OCI-LY7 (cell line): ENCODE measurements around the gene EIF2D.

Source experiments
- EZH2phosphoT487 ChIP-seq: fragments of 200-600 bp; sonication (generic); IDR thresholded peaks from 2 replicates; pipeline ENCODE4 v1.6.1; 2018; ENCODE audit warnings: low read depth, borderline replicate concordance, mild to moderate bottlenecking, mixed run types, antibody characterized with exemption, low read length, moderate library complexity, mixed read lengths
- TF ChIP-seq, protein P1 (sequence below): fragments of 200-600 bp; sonication (generic); conservative IDR thresholded peaks from 2 replicates; pipeline ENCODE4 v1.5.1; 2014; ENCODE audit warnings: mild to moderate bottlenecking, antibody characterized with exemption, low read length, moderate library complexity, mixed read lengths

DNA sequence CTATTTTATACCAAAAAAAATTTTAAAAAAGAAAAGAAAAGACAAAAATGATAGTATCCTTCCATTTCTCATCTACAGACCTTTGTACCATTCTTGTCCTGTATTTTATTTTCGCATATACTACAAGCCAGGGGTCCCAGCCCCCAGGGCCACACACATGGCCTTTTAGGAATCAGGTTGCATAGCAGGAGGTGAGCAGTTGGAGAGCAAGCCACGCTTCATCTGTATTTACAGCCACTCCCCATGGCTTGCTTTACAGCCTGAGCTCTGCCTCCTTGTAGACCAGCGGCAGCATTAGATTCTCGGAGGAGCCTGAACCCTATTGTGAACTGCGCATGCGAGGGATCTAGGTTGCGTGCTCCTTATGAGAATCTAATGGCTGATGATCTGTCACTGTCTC is 65.2 kb downstream of the EIF2D start:
- TF ChIP-seq, protein P1, sequence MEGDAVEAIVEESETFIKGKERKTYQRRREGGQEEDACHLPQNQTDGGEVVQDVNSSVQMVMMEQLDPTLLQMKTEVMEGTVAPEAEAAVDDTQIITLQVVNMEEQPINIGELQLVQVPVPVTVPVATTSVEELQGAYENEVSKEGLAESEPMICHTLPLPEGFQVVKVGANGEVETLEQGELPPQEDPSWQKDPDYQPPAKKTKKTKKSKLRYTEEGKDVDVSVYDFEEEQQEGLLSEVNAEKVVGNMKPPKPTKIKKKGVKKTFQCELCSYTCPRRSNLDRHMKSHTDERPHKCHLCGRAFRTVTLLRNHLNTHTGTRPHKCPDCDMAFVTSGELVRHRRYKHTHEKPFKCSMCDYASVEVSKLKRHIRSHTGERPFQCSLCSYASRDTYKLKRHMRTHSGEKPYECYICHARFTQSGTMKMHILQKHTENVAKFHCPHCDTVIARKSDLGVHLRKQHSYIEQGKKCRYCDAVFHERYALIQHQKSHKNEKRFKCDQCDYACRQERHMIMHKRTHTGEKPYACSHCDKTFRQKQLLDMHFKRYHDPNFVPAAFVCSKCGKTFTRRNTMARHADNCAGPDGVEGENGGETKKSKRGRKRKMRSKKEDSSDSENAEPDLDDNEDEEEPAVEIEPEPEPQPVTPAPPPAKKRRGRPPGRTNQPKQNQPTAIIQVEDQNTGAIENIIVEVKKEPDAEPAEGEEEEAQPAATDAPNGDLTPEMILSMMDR, result no peak
- no peak for TF ChIP-seq EZH2phosphoT487
